ENCODE results near the gene ACAA1. TPM values are rescaled to one million over a fixed set of nuclear protein-coding genes. Genes with fewer than 3 reads are reported as not detected.
A peak's percentile ranks its signal among the peaks of the same experiment; 100 is the strongest.

ACAA1 gene
- total and polyA plus RNA-seq, 2 of the 4 experiments (the other 2 are of a cell fraction), result 30.8 to 62.4 TPM

GRCh38 chr3:38094999-38095398 lies 41.9 kb downstream of the ACAA1 start:
- no peaks in the 10 kb centered on the region for H3K79me1 ChIP-seq (ENCODE audit: low read depth in 1 of 2, low read length in 2 of 2)
- H4K8ac ChIP-seq (ENCODE audit: low read depth in 2 of 2, low read length in 2 of 2), result no peak overlapping the region
- CTCF ChIA-PET, result no interaction called here
- H2BK5ac ChIP-seq (ENCODE audit: low read depth, low read length, poor library complexity, severe bottlenecking), result no peak overlapping the region
- ATAC-seq (ENCODE audit: low read depth) (no peak), DNase-seq (no peak)
- no peak overlapping the region for H2AK5ac ChIP-seq (ENCODE audit: low read depth, low read length)
- no peak overlapping the region for H2AFZ ChIP-seq (replicated peaks; ENCODE audit: low read length, poor library complexity)
- peaks cover 56% of the 10 kb centered on the region for H3K27me3 ChIP-seq (ENCODE audit: control insufficient read depth, insufficient read depth, low read length)
- H3K9me3 ChIP-seq (ENCODE audit: control insufficient read depth, insufficient read depth, low read length), result no peaks in the 10 kb centered on the region
- H3K36me3 ChIP-seq (ENCODE audit: control insufficient read depth, insufficient read depth, low read length), result no peaks in the 10 kb centered on the region
- no peak overlapping the region for H3K14ac ChIP-seq (replicated peaks; ENCODE audit: low read depth, low read length)
- H3K56ac ChIP-seq (ENCODE audit: extremely low read depth, insufficient read depth, low read length), result no peak overlapping the region
- POLR2A ChIA-PET (ENCODE audit: unreplicated experiment), result no interaction called here
- peak overlapping the region; percentile 63 for H2AK9ac ChIP-seq (replicated peaks; ENCODE audit: low read depth, low read length, poor library complexity)
- in situ Hi-C loops (cut with MboI; ENCODE audit: low sequenced_read_pairs) (no loop called here), intact Hi-C loops (cut with micrococcal nuclease) (no loop called here), dilution Hi-C loops (cut with HindIII; ENCODE audit: low sequenced_read_pairs, unreplicated experiment) (no loop called here)
- no peak overlapping the region for H3K4ac ChIP-seq (ENCODE audit: low read depth, low read length)
- WGBS, 2 experiments (ENCODE audit: extremely low coverage in 2 of 2, insufficient read length in 1 of 2), result no CpG with 5 or more reads among the region's 3 CpGs
- BruUV-seq (replicated peaks), result no TSS peak
- H2BK20ac ChIP-seq (ENCODE audit: low read depth, low read length), result no peak overlapping the region
- H3K27ac ChIP-seq (ENCODE audit: insufficient read depth, low read length), result no peak overlapping the region
- H4K91ac ChIP-seq (ENCODE audit: insufficient read depth, low read depth, low read length), result no peak overlapping the region
- H3K18ac ChIP-seq (ENCODE audit: low read depth, low read length), result no peak overlapping the region
- H3K4me2 ChIP-seq (ENCODE audit: low read depth, low read length), result no peak overlapping the region
- no peaks in the 10 kb centered on the region for H3K9me1 ChIP-seq (ENCODE audit: insufficient read depth, low read length)
- no peak overlapping the region for H3K23ac ChIP-seq (ENCODE audit: low read depth, low read length)
- no peak overlapping the region for H4K5ac ChIP-seq (ENCODE audit: low read depth, low read length)
- H2BK15ac ChIP-seq (ENCODE audit: low read depth, low read length), result no peak overlapping the region
- no peak overlapping the region for H3K4me3 ChIP-seq (ENCODE audit: insufficient read depth, low read depth, low read length)
- H2BK120ac ChIP-seq (ENCODE audit: low read depth, low read length), result no peak overlapping the region
- no peaks in the 10 kb centered on the region; the same call in 1 of the 2 replicates for H4K20me1 ChIP-seq (ENCODE audit: insufficient read depth, low read length)
- no peak overlapping the region for H3K9ac ChIP-seq (ENCODE audit: low read depth, low read length)
- no peaks in the 10 kb centered on the region for H3K4me1 ChIP-seq (ENCODE audit: control insufficient read depth, insufficient read depth, low read length)
- TF ChIP-seq MAZ (IDR thresholded peaks at IDR 0.05; ENCODE audit: borderline replicate concordance, low read depth, low read length), result no peak
- no peak for TF ChIP-seq MAFK (IDR thresholded peaks at IDR 0.05; ENCODE audit: low read depth, low read length)
